Mesothelial cell of epicardium (in vitro differentiated cells): ENCODE data around the gene RGN. TPM values are rescaled to one million over a fixed set of nuclear protein-coding genes. Genes with fewer than 3 reads are reported as not detected.
"Not testable (repeated sequence)": the region's sequence is repeated elsewhere in the genome, so short reads cannot be mapped to it uniquely, and the experiment has no call there.

Source experiments
- DNase-seq, 2 experiments: peaks; one replicate each; pipeline ENCODE4 v3.0.0; 2021; ENCODE audit warnings: low spot score in 2 of 2; ENCODE audit not compliant: unreplicated experiment in 2 of 2
- H3K27ac Mint-ChIP-seq: 2 replicates; pipeline ENCODE4 v1.8.0; 2021; ENCODE audit warnings: mixed read lengths
- H3K27me3 Mint-ChIP-seq: 2 replicates; pipeline ENCODE4 v1.8.0; 2021; ENCODE audit warnings: low read depth, mixed read lengths
- H3K36me3 Mint-ChIP-seq: 2 replicates; pipeline ENCODE4 v1.8.0; 2021; ENCODE audit warnings: mixed read lengths
- H3K4me1 Mint-ChIP-seq: 2 replicates; pipeline ENCODE4 v1.8.0; 2021; ENCODE audit warnings: mixed read lengths
- H3K4me3 Mint-ChIP-seq: 2 replicates; pipeline ENCODE4 v1.8.0; 2021; ENCODE audit warnings: mild to moderate bottlenecking, moderate library complexity, mixed read lengths
- H3K9me3 Mint-ChIP-seq: 2 replicates; pipeline ENCODE4 v1.8.0; 2021; ENCODE audit warnings: mixed read lengths
- CTCF ChIP-seq: fragments of 200-600 bp; sonication (generic); IDR thresholded peaks from one replicate; pipeline ENCODE4 v1.5.0; 2021; ENCODE audit warnings: antibody characterized with exemption; ENCODE audit not compliant: unreplicated experiment
- total RNA-seq: library from RNA; stranded (reverse); gene quantifications from 3 replicates; pipeline ENCODE4 v1.2.1, GENCODE V29; 2021

The RGN gene
- total RNA-seq, 1 donor from 2014 or later, result 1.2 TPM

- Mint-ChIP-seq H3K4me1 (no peaks in the 10 kb centered on the region), H3K27me3 (no peaks in the 10 kb centered on the region), H3K9me3 (peaks cover 23% of the 10 kb centered on the region), H3K36me3 (peaks cover 7% of the 10 kb centered on the region), H3K4me3 (no peak overlapping the region), H3K27ac (no peak overlapping the region)
- TF ChIP-seq CTCF, result no peak
- DNase-seq, result no peak
These were observed 20.3 kb downstream of the RGN start for GRCh38 chrX:47098338-47099094.

GRCh38 chrX:47101206-47101605, 23.0 kb downstream of the RGN start:
- Mint-ChIP-seq H3K36me3 (peaks cover 10% of the 10 kb centered on the region), H3K27ac (no peak overlapping the region), H3K4me1 (no peaks in the 10 kb centered on the region), H3K27me3 (no peaks in the 10 kb centered on the region), H3K9me3 (peaks cover 22% of the 10 kb centered on the region), H3K4me3 (no peak overlapping the region)
- no peak for DNase-seq
- no peak for TF ChIP-seq CTCF

GRCh38 chrX:47110936-47111615, 32.8 kb downstream of the RGN start:
- H3K4me1 Mint-ChIP-seq, H3K27me3 Mint-ChIP-seq, H3K4me3 Mint-ChIP-seq, H3K36me3 Mint-ChIP-seq, H3K27ac Mint-ChIP-seq, DNase-seq: not testable (repeated sequence)
- H3K9me3 Mint-ChIP-seq, result peaks cover 17% of the 10 kb centered on the region

GRCh38 chrX:47112316-47112954, 34.2 kb downstream of the RGN start:
- Mint-ChIP-seq H3K4me3 (no peak overlapping the region), H3K4me1 (no peaks in the 10 kb centered on the region), H3K27ac (no peak overlapping the region), H3K36me3 (peaks cover 3% of the 10 kb centered on the region), H3K27me3 (no peaks in the 10 kb centered on the region), H3K9me3 (peaks cover 23% of the 10 kb centered on the region)
- TF ChIP-seq CTCF, result no peak
- DNase-seq, result no peak

GRCh38 chrX:47116551-47117110, 38.4 kb downstream of the RGN start:
- H3K36me3 Mint-ChIP-seq, H3K27ac Mint-ChIP-seq, H3K4me1 Mint-ChIP-seq, DNase-seq, H3K4me3 Mint-ChIP-seq, H3K27me3 Mint-ChIP-seq: not testable (repeated sequence)
- peaks cover 32% of the 10 kb centered on the region for H3K9me3 Mint-ChIP-seq

- not testable (repeated sequence) for H3K4me1 Mint-ChIP-seq, H3K36me3 Mint-ChIP-seq, H3K27ac Mint-ChIP-seq, H3K27me3 Mint-ChIP-seq, H3K4me3 Mint-ChIP-seq, DNase-seq
- H3K9me3 Mint-ChIP-seq, result peaks cover 19% of the 10 kb centered on the region
These were observed 46.2 kb downstream of the RGN start for GRCh38 chrX:47124466-47124865.
